ENCODE results near the gene ALPL. TPM values are rescaled to one million over a fixed set of nuclear protein-coding genes. Genes with fewer than 3 reads are reported as not detected.

The ALPL gene
- total and polyA plus RNA-seq, 4 experiments from 2014 or later: not detected

DNA sequence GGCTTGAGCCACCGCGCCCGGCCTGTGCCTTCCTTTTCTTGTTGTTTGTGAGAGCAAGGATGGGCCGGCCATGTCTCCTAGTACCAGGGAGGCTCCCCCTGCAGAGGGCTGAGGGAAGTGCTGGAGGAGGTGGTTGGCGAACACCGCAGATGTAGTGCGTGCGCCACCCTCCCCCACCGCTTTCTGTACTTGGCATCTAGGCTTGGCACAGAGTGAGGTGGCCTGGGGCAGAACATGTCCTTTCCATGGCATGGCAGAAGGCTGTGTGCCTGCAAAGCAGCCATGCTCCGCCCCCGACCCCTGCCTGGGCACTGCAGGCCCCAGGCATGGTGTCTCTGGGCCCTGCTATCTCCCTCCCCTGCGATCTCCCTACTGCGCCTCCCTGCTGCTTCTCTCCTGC lies 30.7 kb downstream of the ALPL start:
- Mint-ChIP-seq H3K27me3 (peaks cover 8 to 30% of the 10 kb centered on the region in 2 donors), H3K36me3 (no peaks in the 10 kb centered on the region), H3K4me1 (peaks cover 0 to 3% (median 0%) of the 10 kb centered on the region in 4 donors), H3K9me3 (no peaks in the 10 kb centered on the region), H3K4me3 (no peak overlapping the region), H3K27ac (no peak overlapping the region)
- POLR2A ChIA-PET (ENCODE audit: partially characterized antibody): no interaction called here
- no peak overlapping the region for H3K4me3 ChIP-seq (ENCODE audit: low read length in 2 of 2)
- intact Hi-C loops (cut with micrococcal nuclease): no loop called here
- H3K9me3 ChIP-seq (ENCODE audit: control insufficient read depth in 1 of 2, low read length in 2 of 2): no peaks in the 10 kb centered on the region
- no peaks in the 10 kb centered on the region for H3K27me3 ChIP-seq (ENCODE audit: insufficient read depth, low read length)
- DNase-seq: no peak
- CTCF ChIA-PET (ENCODE audit: partially characterized antibody): interaction anchor here (0.8 kb wide), 1 partner anchor 10 kb away, joined by 3 read pairs; no protein-coding TSS in a partner anchor
- no peaks in the 10 kb centered on the region for H3K4me1 ChIP-seq (ENCODE audit: insufficient read depth, low read length)
- no peak overlapping the region for H3K27ac ChIP-seq (ENCODE audit: low read depth, low read length)
- no peaks in the 10 kb centered on the region for H3K36me3 ChIP-seq (ENCODE audit: insufficient read depth, low read length)

DNA sequence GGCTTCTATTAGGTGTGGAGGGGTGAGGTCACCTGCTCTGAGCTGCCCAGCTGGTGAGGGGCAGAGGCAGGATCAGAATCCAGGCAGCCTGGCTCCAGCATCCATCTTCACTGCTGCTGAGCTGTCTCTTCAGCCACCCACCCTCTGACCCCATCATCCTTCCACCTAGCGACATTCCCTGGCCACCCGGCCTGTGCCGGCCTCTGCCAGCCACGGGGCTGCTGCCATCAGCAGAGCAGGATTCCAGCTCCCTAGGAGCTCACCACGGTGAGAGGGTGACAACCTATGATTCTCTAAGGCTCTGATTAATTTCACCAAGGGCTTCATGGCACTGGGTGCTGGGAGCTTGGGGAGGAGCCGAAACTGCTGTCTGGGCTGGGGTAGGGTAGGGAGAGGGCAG lies 32.1 kb downstream of the ALPL start:
- H3K4me3 ChIP-seq (ENCODE audit: low read length in 2 of 2): no peak overlapping the region
- no peaks in the 10 kb centered on the region for H3K9me3 ChIP-seq (ENCODE audit: control insufficient read depth in 1 of 2, low read length in 2 of 2)
- Mint-ChIP-seq H3K27me3 (peaks cover 8 to 28% of the 10 kb centered on the region in 2 donors), H3K4me3 (no peak overlapping the region), H3K36me3 (no peaks in the 10 kb centered on the region), H3K4me1 (peaks cover 0 to 3% (median 0%) of the 10 kb centered on the region in 4 donors), H3K9me3 (no peaks in the 10 kb centered on the region), H3K27ac (no peak overlapping the region)
- no peaks in the 10 kb centered on the region for H3K36me3 ChIP-seq (ENCODE audit: insufficient read depth, low read length)
- POLR2A ChIA-PET (ENCODE audit: partially characterized antibody): no interaction called here
- CTCF ChIA-PET (ENCODE audit: partially characterized antibody): no interaction called here
- no peaks in the 10 kb centered on the region for H3K4me1 ChIP-seq (ENCODE audit: insufficient read depth, low read length)
- intact Hi-C loops (cut with micrococcal nuclease): no loop called here
- H3K27ac ChIP-seq (ENCODE audit: low read depth, low read length): no peak overlapping the region
- no peaks in the 10 kb centered on the region for H3K27me3 ChIP-seq (ENCODE audit: insufficient read depth, low read length)
- DNase-seq: no peak

DNA sequence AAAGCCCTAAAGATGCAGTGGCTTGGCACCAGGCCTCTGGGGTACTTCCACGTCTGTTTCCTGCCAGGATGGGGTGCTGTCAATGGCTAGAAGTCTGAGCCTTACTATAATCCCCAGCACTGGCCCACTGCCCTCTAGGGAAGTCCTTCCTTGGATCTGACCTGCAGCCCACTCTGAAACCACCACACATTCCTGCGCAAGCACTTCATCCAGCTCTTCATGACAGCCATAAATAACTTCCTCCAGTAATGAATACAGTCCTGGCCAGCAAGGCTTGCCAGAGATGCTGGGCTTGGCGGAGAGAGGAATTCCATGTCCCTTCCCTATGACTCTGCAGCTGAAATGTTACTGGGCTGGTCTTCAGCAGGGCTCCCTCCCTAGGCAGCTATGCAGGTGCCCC lies 32.6 kb downstream of the ALPL start:
- Histone ChIP-seq H3K27ac (ENCODE audit: low read depth, low read length) (no peak overlapping the region), H3K4me3 (ENCODE audit: low read length in 2 of 2) (no peak overlapping the region), H3K4me1 (ENCODE audit: insufficient read depth, low read length) (no peaks in the 10 kb centered on the region), H3K9me3 (ENCODE audit: control insufficient read depth in 1 of 2, low read length in 2 of 2) (no peaks in the 10 kb centered on the region), H3K27me3 (ENCODE audit: insufficient read depth, low read length) (no peaks in the 10 kb centered on the region), H3K36me3 (ENCODE audit: insufficient read depth, low read length) (no peaks in the 10 kb centered on the region)
- peak overlapping the region in 1 of 7 donors; percentile 29 for H3K27ac Mint-ChIP-seq
- H3K4me3 Mint-ChIP-seq: no peak overlapping the region
- peaks cover 8 to 28% of the 10 kb centered on the region in 2 donors for H3K27me3 Mint-ChIP-seq
- DNase-seq: no peak
- ChIA-PET POLR2A (ENCODE audit: partially characterized antibody) (no interaction called here), CTCF (ENCODE audit: partially characterized antibody) (no interaction called here)
- H3K9me3 Mint-ChIP-seq: no peaks in the 10 kb centered on the region
- H3K36me3 Mint-ChIP-seq: no peaks in the 10 kb centered on the region
- intact Hi-C loops (cut with micrococcal nuclease): no loop called here
- H3K4me1 Mint-ChIP-seq: peaks cover 0 to 3% (median 0%) of the 10 kb centered on the region in 4 donors

DNA sequence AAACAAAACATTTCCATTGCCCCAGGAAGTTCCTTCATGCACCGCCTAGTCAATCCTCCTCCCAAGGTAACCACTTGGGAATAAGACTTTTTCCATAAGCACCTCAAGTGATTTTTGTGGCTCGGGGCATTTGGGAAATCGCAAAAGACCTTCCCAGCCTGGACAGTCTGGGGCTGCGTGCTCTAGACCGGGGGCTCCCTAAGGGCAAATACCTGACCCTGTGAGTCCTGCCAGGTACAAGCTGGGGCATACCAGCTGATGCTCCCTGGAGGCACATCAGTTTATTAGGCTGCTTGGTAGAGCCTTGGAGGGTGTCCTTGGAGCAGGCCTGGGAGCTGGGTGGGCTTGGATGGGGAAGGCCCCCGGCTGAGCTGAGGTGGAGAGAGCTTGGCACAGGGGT lies 34.4 kb downstream of the ALPL start:
- intact Hi-C loops (cut with micrococcal nuclease): no loop called here
- no peaks in the 10 kb centered on the region for H3K4me1 Mint-ChIP-seq
- no peaks in the 10 kb centered on the region for H3K9me3 ChIP-seq (ENCODE audit: control insufficient read depth in 1 of 2, low read length in 2 of 2)
- H3K4me1 ChIP-seq (ENCODE audit: insufficient read depth, low read length): no peaks in the 10 kb centered on the region
- POLR2A ChIA-PET (ENCODE audit: partially characterized antibody): no interaction called here
- CTCF ChIA-PET (ENCODE audit: partially characterized antibody): no interaction called here
- H3K36me3 Mint-ChIP-seq: no peaks in the 10 kb centered on the region
- H3K27ac Mint-ChIP-seq: no peak overlapping the region
- H3K9me3 Mint-ChIP-seq: no peaks in the 10 kb centered on the region
- H3K4me3 Mint-ChIP-seq: no peak overlapping the region
- no peak overlapping the region for H3K27ac ChIP-seq (ENCODE audit: low read depth, low read length)
- H3K4me3 ChIP-seq (ENCODE audit: low read length in 2 of 2): no peak overlapping the region
- H3K27me3 Mint-ChIP-seq: peaks cover 8 to 23% of the 10 kb centered on the region in 2 donors
- H3K27me3 ChIP-seq (ENCODE audit: insufficient read depth, low read length): no peaks in the 10 kb centered on the region
- H3K36me3 ChIP-seq (ENCODE audit: insufficient read depth, low read length): no peaks in the 10 kb centered on the region
- DNase-seq: no peak

DNA sequence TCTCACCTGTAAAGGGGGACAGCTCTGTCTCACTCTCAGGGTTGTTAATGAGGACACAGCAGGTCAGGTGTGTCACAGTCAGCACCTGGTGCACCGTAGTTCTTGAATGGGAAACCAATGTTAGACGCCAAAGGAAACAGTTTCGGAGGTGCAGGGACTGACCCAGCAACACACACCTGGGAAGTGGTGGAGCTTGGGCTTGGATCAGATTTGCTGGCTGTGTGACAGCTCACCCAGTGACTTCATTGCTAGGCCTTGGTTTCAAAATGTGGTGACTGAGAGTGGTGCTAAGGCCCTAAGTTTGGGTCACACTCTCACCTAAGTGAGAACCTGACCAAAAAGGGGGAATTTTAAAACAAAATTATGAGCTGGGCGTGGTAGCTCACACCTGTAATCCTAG lies 34.9 kb downstream of the ALPL start:
- Mint-ChIP-seq H3K27ac (no peak overlapping the region), H3K9me3 (no peaks in the 10 kb centered on the region), H3K27me3 (peaks cover 8 to 19% of the 10 kb centered on the region in 2 donors), H3K4me3 (peak overlapping the region in 1 of 8 donors; percentile 26), H3K4me1 (no peaks in the 10 kb centered on the region), H3K36me3 (no peaks in the 10 kb centered on the region)
- ChIA-PET CTCF (ENCODE audit: partially characterized antibody) (no interaction called here), POLR2A (ENCODE audit: partially characterized antibody) (no interaction called here)
- intact Hi-C loops (cut with micrococcal nuclease): no loop called here
- H3K36me3 ChIP-seq (ENCODE audit: insufficient read depth, low read length): no peaks in the 10 kb centered on the region
- H3K27ac ChIP-seq (ENCODE audit: low read depth, low read length): no peak overlapping the region
- H3K9me3 ChIP-seq (ENCODE audit: control insufficient read depth in 1 of 2, low read length in 2 of 2): no peaks in the 10 kb centered on the region
- no peak for DNase-seq
- H3K4me1 ChIP-seq (ENCODE audit: insufficient read depth, low read length): no peaks in the 10 kb centered on the region
- H3K4me3 ChIP-seq (ENCODE audit: low read length in 2 of 2): no peak overlapping the region
- no peaks in the 10 kb centered on the region for H3K27me3 ChIP-seq (ENCODE audit: insufficient read depth, low read length)

- CTCF ChIA-PET (ENCODE audit: partially characterized antibody): no interaction called here
These were observed 37.1 kb downstream of the ALPL start for GRCh38 chr1:21546122-21546825.

GRCh38 chr1:21547876-21548275 lies 38.7 kb downstream of the ALPL start:
- H3K4me3 ChIP-seq (ENCODE audit: low read length in 2 of 2): no peak overlapping the region
- H3K27me3 ChIP-seq (ENCODE audit: insufficient read depth, low read length): no peaks in the 10 kb centered on the region
- H3K9me3 Mint-ChIP-seq: no peaks in the 10 kb centered on the region
- H3K27ac Mint-ChIP-seq: no peak overlapping the region
- intact Hi-C loops (cut with micrococcal nuclease): no loop called here
- H3K27me3 Mint-ChIP-seq: peaks cover 4 to 10% of the 10 kb centered on the region in 2 donors
- no peak for DNase-seq
- ChIA-PET POLR2A (ENCODE audit: partially characterized antibody) (no interaction called here), CTCF (ENCODE audit: partially characterized antibody) (interaction anchor here (1.0 kb wide), 1 partner anchor 12 kb away, joined by 3 read pairs; no protein-coding TSS in a partner anchor)
- H3K4me1 ChIP-seq (ENCODE audit: insufficient read depth, low read length): no peaks in the 10 kb centered on the region
- no peak overlapping the region for H3K27ac ChIP-seq (ENCODE audit: low read depth, low read length)
- no peaks in the 10 kb centered on the region for H3K9me3 ChIP-seq (ENCODE audit: control insufficient read depth in 1 of 2, low read length in 2 of 2)
- no peaks in the 10 kb centered on the region for H3K36me3 ChIP-seq (ENCODE audit: insufficient read depth, low read length)
- H3K4me1 Mint-ChIP-seq: no peaks in the 10 kb centered on the region
- no peaks in the 10 kb centered on the region for H3K36me3 Mint-ChIP-seq
- H3K4me3 Mint-ChIP-seq: no peak overlapping the region

More at GRCh38 chr1:21546122-21546825, 37.1 kb downstream of the ALPL start:
- Histone ChIP-seq H3K4me1 (ENCODE audit: insufficient read depth, low read length) (no peaks in the 10 kb centered on the region), H3K36me3 (ENCODE audit: insufficient read depth, low read length) (no peaks in the 10 kb centered on the region), H3K9me3 (ENCODE audit: control insufficient read depth in 1 of 2, low read length in 2 of 2) (no peaks in the 10 kb centered on the region), H3K4me3 (ENCODE audit: low read length in 2 of 2) (no peak overlapping the region), H3K27me3 (ENCODE audit: insufficient read depth, low read length) (no peaks in the 10 kb centered on the region), H3K27ac (ENCODE audit: low read depth, low read length) (no peak overlapping the region)
- Mint-ChIP-seq H3K27ac (no peak overlapping the region), H3K27me3 (peaks cover 8 to 14% of the 10 kb centered on the region in 2 donors), H3K4me1 (no peaks in the 10 kb centered on the region), H3K9me3 (no peaks in the 10 kb centered on the region), H3K4me3 (no peak overlapping the region), H3K36me3 (no peaks in the 10 kb centered on the region)
- POLR2A ChIA-PET (ENCODE audit: partially characterized antibody): no interaction called here
- intact Hi-C loops (cut with micrococcal nuclease): no loop called here
- no peak for DNase-seq
